ENCODE results near the gene COBLL1.

The COBLL1 gene

GRCh38 chr2:164818149-164819136 is 23.2 kb downstream of the COBLL1 start:
- DNase-seq (ENCODE audit: low read depth), result no peak

- no peak for DNase-seq (ENCODE audit: low read depth)
These were observed 24.7 kb downstream of the COBLL1 start for GRCh38 chr2:164816900-164817299.

GRCh38 chr2:164816046-164816445 is 25.6 kb downstream of the COBLL1 start:
- no peak for DNase-seq (ENCODE audit: low read depth)

- DNase-seq (ENCODE audit: low read depth), result no peak
These were observed 26.4 kb downstream of the COBLL1 start for GRCh38 chr2:164815071-164815793.

GRCh38 chr2:164813535-164813934 is 28.1 kb downstream of the COBLL1 start:
- no peak for DNase-seq (ENCODE audit: low read depth)

GRCh38 chr2:164812378-164812777 is 29.2 kb downstream of the COBLL1 start:
- DNase-seq (ENCODE audit: low read depth), result no peak

- no peak for DNase-seq (ENCODE audit: low read depth)
These were observed 29.8 kb downstream of the COBLL1 start for GRCh38 chr2:164811819-164812218.

- no peak for DNase-seq (ENCODE audit: low read depth)
These were observed 30.8 kb downstream of the COBLL1 start for GRCh38 chr2:164810843-164811242.

GRCh38 chr2:164808776-164809175 is 32.8 kb downstream of the COBLL1 start:
- no peak for DNase-seq (ENCODE audit: low read depth)

- DNase-seq (ENCODE audit: low read depth), result no peak
These were observed 37.7 kb downstream of the COBLL1 start for GRCh38 chr2:164803776-164804466.

- no peak for DNase-seq (ENCODE audit: low read depth)
These were observed 39.4 kb downstream of the COBLL1 start for GRCh38 chr2:164802095-164802707.

- DNase-seq (ENCODE audit: low read depth), result no peak
These were observed 41.1 kb downstream of the COBLL1 start for GRCh38 chr2:164800572-164800971.

- DNase-seq (ENCODE audit: low read depth), result no peak
These were observed 44.0 kb downstream of the COBLL1 start for GRCh38 chr2:164797627-164798026.

- DNase-seq (ENCODE audit: low read depth), result no peak
These were observed 44.6 kb downstream of the COBLL1 start for GRCh38 chr2:164796999-164797398.

- no peak for DNase-seq (ENCODE audit: low read depth)
These were observed 47.0 kb downstream of the COBLL1 start for GRCh38 chr2:164794432-164795231.

- no peak for DNase-seq (ENCODE audit: low read depth)
These were observed 47.6 kb downstream of the COBLL1 start for GRCh38 chr2:164794016-164794415.

GRCh38 chr2:164793529-164793928 is 48.1 kb downstream of the COBLL1 start:
- DNase-seq (ENCODE audit: low read depth), result no peak

- DNase-seq (ENCODE audit: low read depth), result no peak
These were observed 49.1 kb downstream of the COBLL1 start for GRCh38 chr2:164792316-164793170.

GRCh38 chr2:164789968-164790367 is 51.7 kb downstream of the COBLL1 start:
- DNase-seq (ENCODE audit: low read depth), result no peak

GRCh38 chr2:164786787-164787186 is 54.8 kb downstream of the COBLL1 start:
- DNase-seq (ENCODE audit: low read depth), result no peak

Data from HS-5 (cell line).